B cell (primary cell): ENCODE data around the gene HMGCS1. TPM values are rescaled to one million over a fixed set of nuclear protein-coding genes. Genes with fewer than 3 reads are reported as not detected.

ENCODE experiments used
- ATAC-seq: fragments of 200-7000 bp; cut with Tn5 transposase; one replicate; pipeline ENCODE4 v1.10.0; 2021; ENCODE audit warnings: low read depth, mild to moderate bottlenecking, moderate number of reproducible peaks, moderate library complexity
- CTCF ChIA-PET: fragments of 350-600 bp; sonication (Branson Sonifier 250); formaldehyde crosslinking; loops from one replicate; lab custom pipeline; 2021; ENCODE audit warnings: antibody characterized with exemption, inconsistent platforms; lab: Charles Lee
- POLR2A ChIA-PET: fragments of 350-600 bp; sonication (Branson Sonifier 250); formaldehyde crosslinking; loops from one replicate; lab custom pipeline; 2021; ENCODE audit warnings: antibody characterized with exemption; lab: Charles Lee
- DNase-seq: peaks from one replicate; pipeline ENCODE4 v3.0.0; 2013
- H2AFZ ChIP-seq: 2 replicates; pipeline ENCODE4 v1.6.1; 2012; ENCODE audit warnings: mild to moderate bottlenecking, low read depth, low read length; ENCODE audit not compliant: insufficient read depth, poor library complexity, severe bottlenecking
- H3K27ac ChIP-seq, 2 donors: 1 replicate in 1 of 2; 2 replicates in 1 of 2; pipeline ENCODE4 v1.5.1; 2012 to 2013; ENCODE audit warnings: low read length in 2 of 2, mild to moderate bottlenecking in 2 of 2, moderate library complexity in 1 of 2
- H3K27me3 ChIP-seq, 4 experiments: fragments of 200-600 bp in 1 of 4; sonication (generic) in 1 of 4; replicated peaks in 1 of 4; 1 replicate in 2 of 4; 2 replicates in 2 of 4; pipeline versions ENCODE4 v1.6.1 to v1.7.0; 2013 to 2016; ENCODE audit warnings: low read length in 3 of 4, mild to moderate bottlenecking in 2 of 4, mixed read lengths in 1 of 4, moderate library complexity in 1 of 4; ENCODE audit not compliant: insufficient read depth in 4 of 4, control insufficient read depth in 3 of 4; ENCODE audit errors: control extremely low read depth in 1 of 4
- H3K36me3 ChIP-seq, 2 experiments: replicated peaks in 1 of 2; 1 replicate in 1 of 2; 2 replicates in 1 of 2; pipeline versions ENCODE4 v1.6.1 to v1.7.1; 2013; ENCODE audit warnings: low read length in 1 of 2; ENCODE audit not compliant: insufficient read depth in 2 of 2, control insufficient read depth in 1 of 2; ENCODE audit errors: control extremely low read depth in 1 of 2, extremely low read depth in 1 of 2
- H3K4me1 ChIP-seq, 2 donors: fragments of 200-600 bp in 1 of 2; sonication (generic) in 1 of 2; 1 replicate in 1 of 2; 2 replicates in 1 of 2; pipeline versions ENCODE4 v1.5.1 to v1.6.1; 2013 to 2017; ENCODE audit warnings: low read length in 2 of 2; ENCODE audit not compliant: control insufficient read depth in 2 of 2, insufficient read depth in 2 of 2
- H3K4me2 ChIP-seq: replicated peaks from 2 replicates; pipeline ENCODE3; 2012; ENCODE audit warnings: mild to moderate bottlenecking, low read depth, low read length; ENCODE audit not compliant: poor library complexity, severe bottlenecking
- H3K4me3 ChIP-seq, 5 experiments: fragments of 200-600 bp in 1 of 5; sonication (generic) in 1 of 5; 1 replicate in 3 of 5; 2 replicates in 2 of 5; pipeline versions ENCODE4 v1.5.1 to v1.7.0; 2011 to 2016; ENCODE audit warnings: low read length in 4 of 5, mild to moderate bottlenecking in 4 of 5, low read depth in 2 of 5, control low read depth in 1 of 5, moderate library complexity in 1 of 5; ENCODE audit not compliant: insufficient read depth in 1 of 5; ENCODE audit errors: control extremely low read depth in 1 of 5, extremely low read depth in 1 of 5
- H3K79me2 ChIP-seq: fragments of 200-600 bp; sonication (generic); one replicate; pipeline ENCODE4 v1.6.0; 2016; ENCODE audit warnings: low read length; ENCODE audit not compliant: control insufficient read depth, insufficient read depth
- H3K9ac ChIP-seq: fragments of 200-600 bp; sonication (generic); 2 replicates; pipeline ENCODE4 v1.6.1; 2017; ENCODE audit warnings: mild to moderate bottlenecking, low read length, moderate library complexity
- H3K9me3 ChIP-seq, 3 donors: one replicate each; pipeline versions ENCODE4 v1.6.1 to v1.7.1; 2013; ENCODE audit warnings: low read length in 2 of 3; ENCODE audit not compliant: control insufficient read depth in 2 of 3, insufficient read depth in 1 of 3; ENCODE audit errors: control extremely low read depth in 1 of 3
- H4K20me1 ChIP-seq: 2 replicates; pipeline ENCODE4 v1.6.0; 2012; ENCODE audit warnings: mild to moderate bottlenecking, low read length; ENCODE audit not compliant: insufficient read depth, control insufficient read depth, poor library complexity, severe bottlenecking
- H3K27ac Mint-ChIP-seq: one replicate; pipeline ENCODE4 v1.8.0; 2021; ENCODE audit warnings: mixed read lengths
- H3K27me3 Mint-ChIP-seq: one replicate; pipeline ENCODE4 v1.8.0; 2021; ENCODE audit warnings: mixed read lengths
- H3K4me1 Mint-ChIP-seq: one replicate; pipeline ENCODE4 v1.8.0; 2021; ENCODE audit warnings: mixed read lengths
- H3K4me3 Mint-ChIP-seq: one replicate; pipeline ENCODE4 v1.8.0; 2021; ENCODE audit warnings: mixed read lengths
- H3K9me3 Mint-ChIP-seq: one replicate; pipeline ENCODE4 v1.8.0; 2022; ENCODE audit warnings: mixed read lengths; ENCODE audit not compliant: insufficient read depth
- EZH2 ChIP-seq: IDR thresholded peaks from 2 replicates; pipeline ENCODE4 v1.6.1; 2012; ENCODE audit warnings: borderline replicate concordance, low read depth, mild to moderate bottlenecking, moderate library complexity, low read length; ENCODE audit not compliant: insufficient read depth, poor library complexity, severe bottlenecking
- WGBS: methylation state at CpG from one replicate; pipeline ENCODE4 v1.1.5; 2013; ENCODE audit warnings: missing lambda C conversion rate; ENCODE audit not compliant: insufficient coverage; 5-methylcytosine and 5-hydroxymethylcytosine counted together
- intact Hi-C: fragments of 100-400 bp; cut with micrococcal nuclease; formaldehyde crosslinking; loops from one replicate; pipeline ENCODE4 v1.10.0; 2022
- polyA plus RNA-seq: library from polyadenylated mRNA; depleted of rRNA; stranded (reverse); fragments of >200 nt; gene quantifications from 2 replicates; pipeline ENCODE4 v1.2.3, GENCODE V29; 2012
- total RNA-seq, 2 donors: library from RNA; stranded (reverse); fragments of 120-200 nt in 1 of 2; gene quantifications; 1 replicate in 1 of 2; 2 replicates in 1 of 2; pipeline versions ENCODE4 v1.2.3 to v1.2.4, GENCODE V29; 2013 to 2022
- TF ChIP-seq, protein P1 (sequence below): fragments of 200-600 bp; IDR thresholded peaks from one replicate; pipeline ENCODE4 v1.8.0; 2022; ENCODE audit warnings: antibody characterized with exemption, mild to moderate bottlenecking

Gene HMGCS1
- total and polyA plus RNA-seq, 2 donors (not counting 1 experiment from before 2014, with no cell fraction given): 16.3 to 68.7 TPM

DNA sequence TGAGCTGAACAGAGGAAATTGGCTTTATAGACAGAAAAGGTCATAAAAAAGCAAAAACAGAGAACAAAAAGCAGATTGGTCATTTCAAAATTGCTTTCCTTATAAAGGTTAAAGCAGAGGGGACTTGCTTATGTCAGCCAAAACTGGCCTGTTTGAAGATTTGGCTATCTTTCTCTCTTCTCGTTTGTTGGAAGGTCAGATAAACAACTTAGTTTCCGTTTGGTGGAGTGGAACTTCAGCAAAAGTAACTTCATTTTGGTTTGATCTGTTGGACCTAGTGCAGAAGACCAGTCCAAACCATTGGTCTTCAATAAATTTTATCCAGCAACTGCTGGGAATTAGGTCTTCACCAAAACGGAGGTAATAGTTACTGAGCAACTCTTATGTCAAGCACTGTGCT is 45.1 kb upstream of the HMGCS1 start:
- H4K20me1 ChIP-seq: no peaks in the 10 kb centered on the region
- no peak for TF ChIP-seq EZH2
- TF ChIP-seq, protein P1, sequence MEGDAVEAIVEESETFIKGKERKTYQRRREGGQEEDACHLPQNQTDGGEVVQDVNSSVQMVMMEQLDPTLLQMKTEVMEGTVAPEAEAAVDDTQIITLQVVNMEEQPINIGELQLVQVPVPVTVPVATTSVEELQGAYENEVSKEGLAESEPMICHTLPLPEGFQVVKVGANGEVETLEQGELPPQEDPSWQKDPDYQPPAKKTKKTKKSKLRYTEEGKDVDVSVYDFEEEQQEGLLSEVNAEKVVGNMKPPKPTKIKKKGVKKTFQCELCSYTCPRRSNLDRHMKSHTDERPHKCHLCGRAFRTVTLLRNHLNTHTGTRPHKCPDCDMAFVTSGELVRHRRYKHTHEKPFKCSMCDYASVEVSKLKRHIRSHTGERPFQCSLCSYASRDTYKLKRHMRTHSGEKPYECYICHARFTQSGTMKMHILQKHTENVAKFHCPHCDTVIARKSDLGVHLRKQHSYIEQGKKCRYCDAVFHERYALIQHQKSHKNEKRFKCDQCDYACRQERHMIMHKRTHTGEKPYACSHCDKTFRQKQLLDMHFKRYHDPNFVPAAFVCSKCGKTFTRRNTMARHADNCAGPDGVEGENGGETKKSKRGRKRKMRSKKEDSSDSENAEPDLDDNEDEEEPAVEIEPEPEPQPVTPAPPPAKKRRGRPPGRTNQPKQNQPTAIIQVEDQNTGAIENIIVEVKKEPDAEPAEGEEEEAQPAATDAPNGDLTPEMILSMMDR: no peak
- CTCF ChIA-PET: no interaction called here
- H3K79me2 ChIP-seq: no peaks in the 10 kb centered on the region
- H3K4me2 ChIP-seq: no peak overlapping the region
- ATAC-seq (no peak), DNase-seq (no peak)
- POLR2A ChIA-PET: no interaction called here
- H3K27me3 ChIP-seq: no peaks in the 10 kb centered on the region
- H3K9ac ChIP-seq: no peak overlapping the region
- Mint-ChIP-seq H3K27ac (no peak overlapping the region), H3K4me3 (no peak overlapping the region), H3K27me3 (no peaks in the 10 kb centered on the region), H3K9me3 (peaks cover 15% of the 10 kb centered on the region), H3K4me1 (no peaks in the 10 kb centered on the region)
- no peak overlapping the region for H3K4me3 ChIP-seq
- no peak overlapping the region for H2AFZ ChIP-seq
- peaks cover under 1 to 11% (median 6%) of the 10 kb centered on the region in 3 donors for H3K9me3 ChIP-seq
- WGBS: 83% methylated on average over 2 of the region's 3 CpGs
- intact Hi-C loops: no loop called here
- no peaks in the 10 kb centered on the region for H3K36me3 ChIP-seq
- H3K4me1 ChIP-seq: no peaks in the 10 kb centered on the region
- H3K27ac ChIP-seq: no peak overlapping the region

GRCh38 chr5:43357878-43358281 is 44.7 kb upstream of the HMGCS1 start:
- H4K20me1 ChIP-seq: no peaks in the 10 kb centered on the region
- Mint-ChIP-seq H3K27me3 (no peaks in the 10 kb centered on the region), H3K27ac (no peak overlapping the region), H3K4me1 (no peaks in the 10 kb centered on the region), H3K4me3 (no peak overlapping the region), H3K9me3 (peaks cover 15% of the 10 kb centered on the region)
- H2AFZ ChIP-seq: no peak overlapping the region
- H3K4me1 ChIP-seq: no peaks in the 10 kb centered on the region
- H3K27ac ChIP-seq: no peak overlapping the region
- H3K79me2 ChIP-seq: no peaks in the 10 kb centered on the region
- CTCF ChIA-PET: no interaction called here
- intact Hi-C loops: no loop called here
- H3K27me3 ChIP-seq: no peaks in the 10 kb centered on the region
- H3K4me3 ChIP-seq: no peak overlapping the region
- POLR2A ChIA-PET: no interaction called here
- no peak overlapping the region for H3K4me2 ChIP-seq
- no peak overlapping the region for H3K9ac ChIP-seq
- no CpG with 5 or more reads among the region's 3 CpGs for WGBS
- no peak for TF ChIP-seq EZH2
- TF ChIP-seq, protein P1: no peak
- no peaks in the 10 kb centered on the region for H3K36me3 ChIP-seq
- no peak for DNase-seq
- no peak for ATAC-seq
- H3K9me3 ChIP-seq: peaks cover 0 to 11% (median 6%) of the 10 kb centered on the region in 3 donors
